ENCODE results near the gene AGRN. TPM values are rescaled to one million over a fixed set of nuclear protein-coding genes. Genes with fewer than 3 reads are reported as not detected.

The AGRN gene
- total RNA-seq, 1 donor from 2014 or later: 35.8 TPM

- no peak for DNase-seq
- intact Hi-C loops (cut with micrococcal nuclease): loop anchor here (10.0 kb wide), 1 partner anchor 167 kb away; the partner anchor contains the start of gene TNFRSF18
- Mint-ChIP-seq H3K27ac (no peak overlapping the region), H3K36me3 (ENCODE audit: low read depth) (no peaks in the 10 kb centered on the region), H3K27me3 (peaks cover 22% of the 10 kb centered on the region), H3K9me3 (no peaks in the 10 kb centered on the region), H3K4me3 (no peak overlapping the region), H3K4me1 (peaks cover 13% of the 10 kb centered on the region)
Measured at GRCh38 chr1:1037366-1038327, 17.7 kb downstream of the AGRN start.

GRCh38 chr1:1038694-1039093, 18.8 kb downstream of the AGRN start:
- no peaks in the 10 kb centered on the region for H3K9me3 Mint-ChIP-seq
- H3K4me3 Mint-ChIP-seq: peak overlapping the region; percentile 73
- intact Hi-C loops (cut with micrococcal nuclease): loop anchor here (10.0 kb wide), 1 partner anchor 166 kb away; the partner anchor contains the start of gene TNFRSF18
- peaks cover 22% of the 10 kb centered on the region for H3K27me3 Mint-ChIP-seq
- no peak overlapping the region for H3K27ac Mint-ChIP-seq
- DNase-seq: no peak
- H3K4me1 Mint-ChIP-seq: peaks cover 13% of the 10 kb centered on the region
- no peaks in the 10 kb centered on the region for H3K36me3 Mint-ChIP-seq (ENCODE audit: low read depth)

GRCh38 chr1:1039145-1039910, 19.4 kb downstream of the AGRN start:
- H3K27ac Mint-ChIP-seq: peak overlapping the region; percentile 39
- H3K9me3 Mint-ChIP-seq: no peaks in the 10 kb centered on the region
- intact Hi-C loops (cut with micrococcal nuclease): loop anchor here (10.0 kb wide), 1 partner anchor 165 kb away; the partner anchor contains the start of gene TNFRSF18
- peak; percentile 67 for DNase-seq
- peak overlapping the region; percentile 73 for H3K4me3 Mint-ChIP-seq
- peaks cover 13% of the 10 kb centered on the region for H3K4me1 Mint-ChIP-seq
- no peaks in the 10 kb centered on the region for H3K36me3 Mint-ChIP-seq (ENCODE audit: low read depth)
- H3K27me3 Mint-ChIP-seq: peaks cover 22% of the 10 kb centered on the region

- Mint-ChIP-seq H3K9me3 (no peaks in the 10 kb centered on the region), H3K4me1 (peaks cover 13% of the 10 kb centered on the region), H3K27ac (peak overlapping the region; percentile 39), H3K27me3 (peaks cover 20% of the 10 kb centered on the region), H3K36me3 (ENCODE audit: low read depth) (no peaks in the 10 kb centered on the region), H3K4me3 (peak overlapping the region; percentile 73)
- DNase-seq: peak; percentile 94
- intact Hi-C loops (cut with micrococcal nuclease): loop anchor here (2.0 kb wide), 1 partner anchor 19 kb away; no protein-coding TSS in a partner anchor
Measured at GRCh38 chr1:1040004-1040991, 20.4 kb downstream of the AGRN start.

GRCh38 chr1:1041092-1041523, 21.2 kb downstream of the AGRN start:
- peaks cover 16% of the 10 kb centered on the region for H3K27me3 Mint-ChIP-seq
- DNase-seq: peak; percentile 75
- no peak overlapping the region for H3K4me3 Mint-ChIP-seq
- no peaks in the 10 kb centered on the region for H3K36me3 Mint-ChIP-seq (ENCODE audit: low read depth)
- H3K27ac Mint-ChIP-seq: no peak overlapping the region
- H3K9me3 Mint-ChIP-seq: no peaks in the 10 kb centered on the region
- peaks cover 13% of the 10 kb centered on the region for H3K4me1 Mint-ChIP-seq
- intact Hi-C loops (cut with micrococcal nuclease): loop anchor here (2.0 kb wide), 1 partner anchor 18 kb away; no protein-coding TSS in a partner anchor

- Mint-ChIP-seq H3K36me3 (ENCODE audit: low read depth) (no peaks in the 10 kb centered on the region), H3K4me3 (peak overlapping the region; percentile 15), H3K9me3 (no peaks in the 10 kb centered on the region), H3K27ac (no peak overlapping the region), H3K4me1 (peaks cover 13% of the 10 kb centered on the region), H3K27me3 (peaks cover 15% of the 10 kb centered on the region)
- intact Hi-C loops (cut with micrococcal nuclease): loop anchor here (2.0 kb wide), 1 partner anchor 17 kb away; no protein-coding TSS in a partner anchor
- no peak for DNase-seq
Measured at GRCh38 chr1:1041873-1042272, 22.0 kb downstream of the AGRN start.

GRCh38 chr1:1042835-1043234, 22.9 kb downstream of the AGRN start:
- no peak overlapping the region for H3K27ac Mint-ChIP-seq
- peaks cover 13% of the 10 kb centered on the region for H3K4me1 Mint-ChIP-seq
- H3K9me3 Mint-ChIP-seq: no peaks in the 10 kb centered on the region
- no peak overlapping the region for H3K4me3 Mint-ChIP-seq
- peaks cover 14% of the 10 kb centered on the region for H3K27me3 Mint-ChIP-seq
- intact Hi-C loops (cut with micrococcal nuclease): no loop called here
- no peak for DNase-seq
- peaks cover 2% of the 10 kb centered on the region for H3K36me3 Mint-ChIP-seq (ENCODE audit: low read depth)

- H3K36me3 Mint-ChIP-seq (ENCODE audit: low read depth): peaks cover 2% of the 10 kb centered on the region
- H3K27me3 Mint-ChIP-seq: peaks cover 12% of the 10 kb centered on the region
- no peak overlapping the region for H3K27ac Mint-ChIP-seq
- no peak for DNase-seq
- H3K9me3 Mint-ChIP-seq: no peaks in the 10 kb centered on the region
- peaks cover 13% of the 10 kb centered on the region for H3K4me1 Mint-ChIP-seq
- intact Hi-C loops (cut with micrococcal nuclease): no loop called here
- no peak overlapping the region for H3K4me3 Mint-ChIP-seq
Measured at GRCh38 chr1:1043411-1043810, 23.5 kb downstream of the AGRN start.

GRCh38 chr1:1043921-1044320, 24.0 kb downstream of the AGRN start:
- Mint-ChIP-seq H3K27me3 (peaks cover 7% of the 10 kb centered on the region), H3K4me1 (peaks cover 9% of the 10 kb centered on the region), H3K4me3 (no peak overlapping the region), H3K9me3 (no peaks in the 10 kb centered on the region), H3K27ac (no peak overlapping the region), H3K36me3 (ENCODE audit: low read depth) (peaks cover 2% of the 10 kb centered on the region)
- intact Hi-C loops (cut with micrococcal nuclease): no loop called here
- DNase-seq: no peak

- Mint-ChIP-seq H3K4me3 (no peak overlapping the region), H3K27me3 (peaks cover 2% of the 10 kb centered on the region), H3K4me1 (peaks cover 3% of the 10 kb centered on the region), H3K36me3 (ENCODE audit: low read depth) (peaks cover 2% of the 10 kb centered on the region), H3K9me3 (no peaks in the 10 kb centered on the region), H3K27ac (no peak overlapping the region)
- intact Hi-C loops (cut with micrococcal nuclease): no loop called here
- no peak for DNase-seq
Measured at GRCh38 chr1:1044455-1045078, 24.6 kb downstream of the AGRN start.

GRCh38 chr1:1045129-1045528, 25.2 kb downstream of the AGRN start:
- Mint-ChIP-seq H3K4me3 (no peak overlapping the region), H3K27ac (no peak overlapping the region), H3K9me3 (no peaks in the 10 kb centered on the region), H3K27me3 (no peaks in the 10 kb centered on the region), H3K4me1 (no peaks in the 10 kb centered on the region), H3K36me3 (ENCODE audit: low read depth) (peaks cover 2% of the 10 kb centered on the region)
- no peak for DNase-seq
- intact Hi-C loops (cut with micrococcal nuclease): no loop called here

- no peaks in the 10 kb centered on the region for H3K4me1 Mint-ChIP-seq
- H3K4me3 Mint-ChIP-seq: no peak overlapping the region
- intact Hi-C loops (cut with micrococcal nuclease): no loop called here
- H3K36me3 Mint-ChIP-seq (ENCODE audit: low read depth): peaks cover 3% of the 10 kb centered on the region
- no peak for DNase-seq
- no peaks in the 10 kb centered on the region for H3K27me3 Mint-ChIP-seq
- no peaks in the 10 kb centered on the region for H3K9me3 Mint-ChIP-seq
- H3K27ac Mint-ChIP-seq: no peak overlapping the region
Measured at GRCh38 chr1:1046243-1046642, 26.3 kb downstream of the AGRN start.

All from activated CD4-positive, alpha-beta T cell treated with anti-CD3 and anti-CD28 coated beads, Interleukin-2, amount 10 ng/mL, durations not matched to agents 24 days and 14 days (primary cell).